OCI-LY1 (cell line): ENCODE data around the gene TMEM121.
"Not testable (repeated sequence)": the region's sequence is repeated elsewhere in the genome, so short reads cannot be mapped to it uniquely, and the experiment has no call there.

ENCODE experiments used
- EZH2 ChIP-seq: fragments of 200-600 bp; sonication (generic), shearing (Covaris generic); IDR thresholded peaks from 2 replicates; pipeline ENCODE4 v1.8.0; 2017; ENCODE audit warnings: borderline replicate concordance, mixed run types, mild to moderate bottlenecking, antibody characterized with exemption, low read length, moderate library complexity, mixed read lengths
- TF ChIP-seq, protein P1 (sequence below): fragments of 200-600 bp; sonication (generic), shearing (Covaris generic); IDR thresholded peaks from 2 replicates; pipeline ENCODE4 v1.5.1; 2017; ENCODE audit warnings: mild to moderate bottlenecking, antibody characterized with exemption, low read length, moderate library complexity, mixed read lengths

DNA sequence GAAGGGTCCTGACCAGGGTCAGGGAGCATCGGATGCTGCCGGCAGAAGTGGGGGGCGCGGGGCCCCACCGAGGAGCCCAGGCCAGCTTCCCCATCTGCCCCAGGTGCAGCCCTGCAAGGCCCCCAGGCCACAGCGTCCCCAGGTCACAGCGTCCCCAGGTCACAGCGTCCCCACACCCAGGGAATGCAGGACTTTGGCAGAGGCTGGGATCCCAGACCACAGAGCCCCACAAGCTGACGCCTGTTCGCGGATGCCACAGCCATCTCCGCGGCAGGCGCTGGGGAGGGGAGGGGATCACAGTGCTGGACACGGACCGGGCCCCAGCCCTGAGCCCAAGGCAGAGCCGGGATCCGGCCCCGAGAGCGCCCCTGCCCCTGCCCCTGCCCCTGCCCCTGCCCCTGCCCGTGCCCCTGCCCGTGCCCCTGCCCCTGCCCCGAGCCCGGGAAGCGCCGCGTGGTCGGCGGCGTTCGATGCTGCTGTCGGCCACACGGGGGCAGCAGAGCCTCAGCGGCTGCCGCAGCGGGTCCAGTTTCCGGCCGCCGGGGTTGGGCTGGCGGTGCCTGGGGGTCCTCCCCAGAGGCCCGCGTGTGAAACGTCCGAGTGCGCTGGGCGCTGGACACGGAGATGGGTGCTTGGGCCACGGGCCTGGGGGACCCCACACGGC lies 33.1 kb downstream of the TMEM121 start:
- TF ChIP-seq, protein P1, sequence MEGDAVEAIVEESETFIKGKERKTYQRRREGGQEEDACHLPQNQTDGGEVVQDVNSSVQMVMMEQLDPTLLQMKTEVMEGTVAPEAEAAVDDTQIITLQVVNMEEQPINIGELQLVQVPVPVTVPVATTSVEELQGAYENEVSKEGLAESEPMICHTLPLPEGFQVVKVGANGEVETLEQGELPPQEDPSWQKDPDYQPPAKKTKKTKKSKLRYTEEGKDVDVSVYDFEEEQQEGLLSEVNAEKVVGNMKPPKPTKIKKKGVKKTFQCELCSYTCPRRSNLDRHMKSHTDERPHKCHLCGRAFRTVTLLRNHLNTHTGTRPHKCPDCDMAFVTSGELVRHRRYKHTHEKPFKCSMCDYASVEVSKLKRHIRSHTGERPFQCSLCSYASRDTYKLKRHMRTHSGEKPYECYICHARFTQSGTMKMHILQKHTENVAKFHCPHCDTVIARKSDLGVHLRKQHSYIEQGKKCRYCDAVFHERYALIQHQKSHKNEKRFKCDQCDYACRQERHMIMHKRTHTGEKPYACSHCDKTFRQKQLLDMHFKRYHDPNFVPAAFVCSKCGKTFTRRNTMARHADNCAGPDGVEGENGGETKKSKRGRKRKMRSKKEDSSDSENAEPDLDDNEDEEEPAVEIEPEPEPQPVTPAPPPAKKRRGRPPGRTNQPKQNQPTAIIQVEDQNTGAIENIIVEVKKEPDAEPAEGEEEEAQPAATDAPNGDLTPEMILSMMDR, result not testable (repeated sequence)
- TF ChIP-seq EZH2, result not testable (repeated sequence)
